K562 (cell line): ENCODE data around the gene ESD. TPM values are rescaled to one million over a fixed set of nuclear protein-coding genes. Genes with fewer than 3 reads are reported as not detected.

Experiments
- ATAC-seq: fragments of 200-7000 bp; cut with Tn5 transposase; 3 replicates; pipeline ENCODE4 v1.9.1; 2020; ENCODE audit warnings: moderate library complexity
- BruUV-seq: library from RNA; stranded (reverse); fragments of 400-500 nt; replicated peaks from 2 replicates; lab custom pipeline; 2021; lab: Mats Ljungman, UMichigan
- CTCF ChIA-PET: fragments of 300-600 bp; formaldehyde crosslinking; extraction: SDS; loops from one replicate; lab custom pipeline; 2021; ENCODE audit warnings: low intra/inter-chr PET ratio; lab: Yijun Ruan, JAX
- POLR2A ChIA-PET: fragments of 300-600, 350-650 bp; sonication (Branson Sonifier 250); formaldehyde crosslinking; extraction: SDS; loops from one replicate; lab custom pipeline; 2021; ENCODE audit warnings: antibody characterized with exemption, inconsistent platforms; lab: Yijun Ruan, JAX
- DNase-seq, 4 experiments: peaks; one replicate each; pipeline versions ENCODE4 v3.0.0 to v3.0.0-alpha.2; 2011 to 2018; ENCODE audit warnings: low spot score in 3 of 4, mixed read lengths in 3 of 4; ENCODE audit errors: extremely low read depth in 1 of 4
- FAIRE-seq: peaks from 2 replicates; lab custom pipeline; 2011; peaks lifted over from hg19 to GRCh38; lab: Jason Lieb, UNC
- H2AFZ ChIP-seq: 2 replicates; pipeline ENCODE4 v1.6.0; 2011; ENCODE audit warnings: low read depth, low read length, control low read depth, inconsistent platforms
- H3K27ac ChIP-seq: fragments of 200-600 bp; 3 replicates; pipeline ENCODE4 v1.8.0; 2011; ENCODE audit warnings: low read depth, mild to moderate bottlenecking, control low read depth, inconsistent platforms, low read length, moderate library complexity, mixed read lengths; ENCODE audit errors: extremely low read depth
- H3K27me3 ChIP-seq, 2 experiments: fragments of 300-600 bp in 1 of 2; 2 replicates in 1 of 2; 3 replicates in 1 of 2; pipeline versions ENCODE4 v1.6.0 to v1.8.0; 2011; ENCODE audit warnings: inconsistent platforms in 2 of 2, low read length in 2 of 2, mild to moderate bottlenecking in 1 of 2, mixed read lengths in 1 of 2, moderate library complexity in 1 of 2; ENCODE audit not compliant: control insufficient read depth in 2 of 2, insufficient read depth in 2 of 2
- H3K36me3 ChIP-seq: fragments of 300-600 bp; 3 replicates; pipeline ENCODE4 v1.8.0; 2011; ENCODE audit warnings: mild to moderate bottlenecking, low read length, inconsistent platforms; ENCODE audit not compliant: control insufficient read depth, insufficient read depth
- H3K4me1 ChIP-seq, 2 experiments: fragments of 200-600 bp in 1 of 2; replicated peaks in 1 of 2; 2 replicates in 1 of 2; 3 replicates in 1 of 2; pipeline versions ENCODE4 v1.5.1 to v1.8.0; 2011; ENCODE audit warnings: inconsistent platforms in 2 of 2, low read length in 2 of 2, mild to moderate bottlenecking in 1 of 2, mixed read lengths in 1 of 2, moderate library complexity in 1 of 2; ENCODE audit not compliant: control insufficient read depth in 2 of 2, insufficient read depth in 2 of 2
- H3K4me2 ChIP-seq: 2 replicates; pipeline ENCODE4 v1.6.1; 2011; ENCODE audit warnings: low read length, control low read depth, inconsistent platforms, mixed read lengths; ENCODE audit not compliant: insufficient read depth
- H3K4me3 ChIP-seq: fragments of 200-600 bp; sonication (generic), shearing (Covaris generic); 2 replicates; pipeline ENCODE4 v1.5.1; 2016; ENCODE audit warnings: control low read depth, inconsistent platforms
- H3K79me2 ChIP-seq: fragments of 200-600 bp; 3 replicates; pipeline ENCODE4 v1.8.0; 2011; ENCODE audit warnings: low read length, inconsistent platforms; ENCODE audit not compliant: control insufficient read depth, insufficient read depth
- H3K9ac ChIP-seq, 2 experiments: 2 replicates each; pipeline versions ENCODE4 v1.6.0 to v1.6.1; 2011; ENCODE audit warnings: low read depth in 2 of 2, low read length in 2 of 2, control low read depth in 1 of 2, inconsistent platforms in 1 of 2, mild to moderate bottlenecking in 1 of 2, mixed read lengths in 1 of 2; ENCODE audit not compliant: insufficient read depth in 1 of 2
- H3K9me1 ChIP-seq: one replicate; pipeline ENCODE4 v1.6.0; 2011; ENCODE audit warnings: inconsistent platforms, mild to moderate bottlenecking, low read length, moderate library complexity; ENCODE audit not compliant: control insufficient read depth, insufficient read depth
- H3K9me3 ChIP-seq: replicated peaks from 2 replicates; pipeline ENCODE4 v1.5.1; 2011; ENCODE audit warnings: low read depth, low read length, inconsistent platforms; ENCODE audit not compliant: control insufficient read depth, insufficient read depth
- H4K20me1 ChIP-seq: replicated peaks from 2 replicates; pipeline ENCODE4 v1.6.1; 2011; ENCODE audit warnings: low read length, inconsistent platforms, mixed read lengths; ENCODE audit not compliant: control insufficient read depth, insufficient read depth
- BACH1 ChIP-seq: fragments of 200-800 bp; sonication (Bioruptor generic); IDR thresholded peaks from 2 replicates; pipeline ENCODE4 v1.6.1; 2016; ENCODE audit warnings: missing genetic modification characterization, missing compliant biosample characterization
- CBFA2T3 ChIP-seq: fragments of 450-650 bp; IDR thresholded peaks from 2 replicates; pipeline ENCODE4 v1.6.1; 2017
- CBX1 ChIP-seq: sonication (generic); IDR thresholded peaks from 2 replicates; pipeline ENCODE4 v1.6.1; 2016; ENCODE audit warnings: antibody characterized with exemption, low read depth, mild to moderate bottlenecking
- CSDE1 ChIP-seq, 2 experiments: fragments of 450-650 bp; IDR thresholded peaks; 2 replicates each; pipeline ENCODE4 v1.6.1; 2016; ENCODE audit warnings: mild to moderate bottlenecking in 1 of 2
- GATAD2B ChIP-seq: fragments of 450-650 bp; IDR thresholded peaks from 2 replicates; pipeline ENCODE4 v1.6.1; 2017; ENCODE audit warnings: mild to moderate bottlenecking, borderline replicate concordance
- KDM5B ChIP-seq: fragments of 200-600 bp; sonication (generic); IDR thresholded peaks from 2 replicates; pipeline ENCODE4 v1.6.1; 2012; ENCODE audit warnings: low read depth, mild to moderate bottlenecking, moderate library complexity, low read length, control low read depth, inconsistent platforms; ENCODE audit not compliant: insufficient replicate concordance
- NCOA2 ChIP-seq, 2 experiments: fragments of 450-650 bp; IDR thresholded peaks; 2 replicates each; pipeline ENCODE4 v1.6.1; 2018; ENCODE audit warnings: mild to moderate bottlenecking in 2 of 2, moderate library complexity in 1 of 2; ENCODE audit not compliant: partially characterized antibody in 2 of 2
- RFX7 ChIP-seq: fragments of 250-450 bp; sonication (Bioruptor Pico); IDR thresholded peaks from 2 replicates; pipeline ENCODE4 v1.5.1; 2021; ENCODE audit warnings: mild to moderate bottlenecking
- RHOXF2B ChIP-seq: fragments of 250-450 bp; sonication (Bioruptor Pico); conservative IDR thresholded peaks from 2 replicates; pipeline ENCODE4 v1.5.1; 2021
- TRIM24 ChIP-seq, 2 experiments: fragments of 450-650 bp; IDR thresholded peaks; 2 replicates each; pipeline ENCODE4 v1.6.1; 2016
- ZFP91 ChIP-seq: sonication (generic); formaldehyde crosslinking; IDR thresholded peaks from 2 replicates; pipeline ENCODE4 v1.8.0; 2022; ENCODE audit warnings: mild to moderate bottlenecking, missing genetic modification reagents
- ZFX ChIP-seq: sonication (generic); formaldehyde crosslinking; IDR thresholded peaks from 2 replicates; pipeline ENCODE4 v1.8.0; 2022; ENCODE audit warnings: mild to moderate bottlenecking, missing genetic modification reagents, moderate library complexity
- ZNF274 ChIP-seq: IDR thresholded peaks from 2 replicates; pipeline ENCODE4 v1.6.1; 2011; ENCODE audit warnings: low read depth, mild to moderate bottlenecking, low read length, moderate library complexity, borderline replicate concordance
- ZNF282 ChIP-seq: sonication (generic); formaldehyde crosslinking; IDR thresholded peaks from 2 replicates; pipeline ENCODE4 v1.8.1; 2023; ENCODE audit warnings: missing genetic modification reagents
- ZSCAN32 ChIP-seq: fragments of 450-650 bp; formaldehyde crosslinking; IDR thresholded peaks from 2 replicates; pipeline ENCODE4 v1.4.0; 2020; ENCODE audit warnings: mild to moderate bottlenecking, moderate library complexity
- WGBS: fragments of 100-300 bp; shearing (Covaris generic); methylation state at CpG from one replicate; pipeline ENCODE4 v1.1.6; 2016; ENCODE audit warnings: low coverage, mixed read lengths; ENCODE audit not compliant: insufficient coverage; ENCODE audit errors: missing lambda C conversion rate; 5-methylcytosine and 5-hydroxymethylcytosine counted together
- in situ Hi-C: fragments of 300-500 bp; cut with MboI; formaldehyde crosslinking; loops from 4 replicates; pipeline ENCODE4 v1.15.0; 2018; ENCODE audit warnings: inconsistent platforms, mixed read lengths
- intact Hi-C: fragments of 100-400 bp; cut with micrococcal nuclease; formaldehyde crosslinking; loops from 2 replicates; pipeline ENCODE4 v1.14.2; 2022
- polyA plus RNA-seq, 8 experiments: library from polyadenylated mRNA; depleted of rRNA in 4 of 8; stranded (reverse) in 5 of 8; unstranded in 3 of 8; fragments of >200 nt; fragmentation: Nextera tagmentation in 2 of 8; fragmentation: Illumina TruSeq in 1 of 8; extraction: Ambion mirVana in 2 of 8; extraction: Trizol in 1 of 8; gene quantifications; 2 replicates each; pipeline versions ENCODE4 v1.2.1 to v1.2.3, GENCODE V29; 2011 to 2014; ENCODE audit warnings: inconsistent platforms in 1 of 8, missing spikeins in 1 of 8
- total RNA-seq, 7 experiments: library from RNA; depleted of rRNA in 6 of 7; stranded (reverse); fragments of >200 nt in 6 of 7; fragmentation: Illumina TruSeq in 2 of 7; extraction: Trizol in 2 of 7; gene quantifications; 2 replicates each; pipeline versions ENCODE4 v1.2.1 to v1.2.3, GENCODE V29; 2011 to 2021; ENCODE audit warnings: low replicate concordance in 1 of 7
- TF ChIP-seq, protein P1 (sequence below): sonication (generic); formaldehyde crosslinking; IDR thresholded peaks from 2 replicates; pipeline ENCODE4 v1.8.1; 2023; ENCODE audit warnings: mild to moderate bottlenecking, missing genetic modification reagents

ESD gene
- total and polyA plus RNA-seq, 9 of the 15 experiments (the other 6 are each of a cell fraction or from before 2014, with no cell fraction given) = 88.9 to 402 (median 232) TPM

DNA sequence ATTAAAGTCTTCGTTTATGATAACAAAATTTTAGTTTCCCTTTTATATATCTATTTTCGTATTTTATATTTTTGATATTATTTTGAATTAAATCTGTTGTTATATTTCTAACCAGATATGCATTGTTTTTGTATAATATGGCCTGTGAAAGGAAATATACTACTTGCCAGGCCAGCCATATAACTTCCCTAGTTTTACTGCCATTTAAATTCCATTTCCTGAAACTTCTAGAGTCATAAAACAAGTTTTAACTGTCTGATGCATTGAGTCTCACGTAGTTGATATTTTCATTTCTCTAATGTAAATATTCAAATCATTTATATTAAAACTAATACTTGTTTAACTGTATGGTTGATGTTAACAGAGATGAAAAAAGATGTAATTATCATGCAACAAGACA, 13.5 kb downstream of the ESD start:
- in situ Hi-C loops = no loop called here
- Histone ChIP-seq H3K9me3 (no peaks in the 10 kb centered on the region), H3K79me2 (no peaks in the 10 kb centered on the region), H3K27ac (no peak overlapping the region), H3K27me3 (no peaks in the 10 kb centered on the region), H3K36me3 (peaks cover 88% of the 10 kb centered on the region), H3K4me2 (no peak overlapping the region), H3K4me1 (no peaks in the 10 kb centered on the region), H2AFZ (no peak overlapping the region), H4K20me1 (no peaks in the 10 kb centered on the region), H3K9ac (no peak overlapping the region), H3K4me3 (no peak overlapping the region), H3K9me1 (no peaks in the 10 kb centered on the region)
- ChIA-PET CTCF (no interaction called here), POLR2A (no interaction called here)
- FAIRE-seq (no peak), DNase-seq (no peak), ATAC-seq (no peak)
- intact Hi-C loops = no loop called here
- 84% methylated on average over 3 of the region's 3 CpGs for WGBS
- BruUV-seq = no TSS peak
- no peak for TF ChIP-seq CBFA2T3
- no peak for TF ChIP-seq ZNF282 (CRISPR knock-in tag)
- TF ChIP-seq RHOXF2B (CRISPR knock-in tag) = no peak
- TF ChIP-seq CSDE1 (IDR thresholded peaks at IDR 0.05) = no peak
- no peak for TF ChIP-seq BACH1 (tag)
- no peak for TF ChIP-seq NCOA2 (IDR thresholded peaks at IDR 0.05; ENCODE audit: partially characterized antibody in 2 of 2)

GRCh38 chr13:46782691-46783090, 14.3 kb downstream of the ESD start:
- POLR2A ChIA-PET = interaction anchor here (0.6 kb wide), 1 partner anchor 14 kb away, joined by 3 read pairs; no protein-coding TSS in a partner anchor
- no peaks in the 10 kb centered on the region for H3K27me3 ChIP-seq
- FAIRE-seq (no peak), ATAC-seq (no peak)
- no peaks in the 10 kb centered on the region for H3K79me2 ChIP-seq
- H3K4me3 ChIP-seq = no peak overlapping the region
- no peaks in the 10 kb centered on the region for H3K9me3 ChIP-seq
- H2AFZ ChIP-seq = no peak overlapping the region
- WGBS = 76% methylated on average over 2 of the region's 2 CpGs
- in situ Hi-C loops = no loop called here
- no peak for TF ChIP-seq RFX7 (CRISPR knock-in tag)
- no peak for TF ChIP-seq CBX1
- no peak for TF ChIP-seq KDM5B
- no peak for TF ChIP-seq TRIM24 (IDR thresholded peaks at IDR 0.05)
- no peak for TF ChIP-seq ZNF274
- no peak for TF ChIP-seq ZFP91 (CRISPR knock-in tag)
- TF ChIP-seq, protein P1, sequence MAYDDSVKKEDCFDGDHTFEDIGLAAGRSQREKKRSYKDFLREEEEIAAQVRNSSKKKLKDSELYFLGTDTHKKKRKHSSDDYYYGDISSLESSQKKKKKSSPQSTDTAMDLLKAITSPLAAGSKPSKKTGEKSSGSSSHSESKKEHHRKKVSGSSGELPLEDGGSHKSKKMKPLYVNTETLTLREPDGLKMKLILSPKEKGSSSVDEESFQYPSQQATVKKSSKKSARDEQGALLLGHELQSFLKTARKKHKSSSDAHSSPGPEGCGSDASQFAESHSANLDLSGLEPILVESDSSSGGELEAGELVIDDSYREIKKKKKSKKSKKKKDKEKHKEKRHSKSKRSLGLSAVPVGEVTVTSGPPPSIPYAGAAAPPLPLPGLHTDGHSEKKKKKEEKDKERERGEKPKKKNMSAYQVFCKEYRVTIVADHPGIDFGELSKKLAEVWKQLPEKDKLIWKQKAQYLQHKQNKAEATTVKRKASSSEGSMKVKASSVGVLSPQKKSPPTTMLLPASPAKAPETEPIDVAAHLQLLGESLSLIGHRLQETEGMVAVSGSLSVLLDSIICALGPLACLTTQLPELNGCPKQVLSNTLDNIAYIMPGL (CRISPR knock-in tag) = no peak
- TF ChIP-seq GATAD2B = no peak
- no peak for TF ChIP-seq ZSCAN32 (CRISPR knock-in tag)
- TF ChIP-seq ZFX = no peak
- TF ChIP-seq, all 486 proteins: peak for 0
- no peak for DNase-seq
- no peak overlapping the region for H3K4me2 ChIP-seq
- no peak overlapping the region for H3K9ac ChIP-seq
- BruUV-seq = no TSS peak
- H3K36me3 ChIP-seq = peaks cover 88% of the 10 kb centered on the region
- no peaks in the 10 kb centered on the region for H4K20me1 ChIP-seq
- CTCF ChIA-PET = no interaction called here
- no peaks in the 10 kb centered on the region for H3K4me1 ChIP-seq
- no peak overlapping the region for H3K27ac ChIP-seq
- no peaks in the 10 kb centered on the region for H3K9me1 ChIP-seq
- intact Hi-C loops = no loop called here
